ENCODE data around the gene RPL27A. TPM values are rescaled to one million over a fixed set of nuclear protein-coding genes. Genes with fewer than 3 reads are reported as not detected.
A peak's percentile ranks its signal among the peaks of the same experiment; 100 is the strongest.

Gene RPL27A
- total RNA-seq, 1 donor from 2014 or later: 1,116 TPM

- H3K27ac ChIP-seq: no peak overlapping the region
- Mint-ChIP-seq H3K36me3 (peaks cover 33% of the 10 kb centered on the region), H3K4me3 (no peak overlapping the region), H3K27me3 (ENCODE audit: insufficient read depth, low read depth) (peaks cover 7% of the 10 kb centered on the region), H3K4me1 (peaks cover 41% of the 10 kb centered on the region), H3K9me3 (no peaks in the 10 kb centered on the region), H3K27ac (no peak overlapping the region)
- no peaks in the 10 kb centered on the region for H3K9me3 ChIP-seq (ENCODE audit: low read depth)
- no peaks in the 10 kb centered on the region for H3K79me2 ChIP-seq (ENCODE audit: low read depth)
- no peak overlapping the region for H3K4me3 ChIP-seq
- H3K27me3 ChIP-seq: no peaks in the 10 kb centered on the region
- H4K20me1 ChIP-seq (ENCODE audit: low read depth): no peaks in the 10 kb centered on the region
- H2AFZ ChIP-seq (replicated peaks): no peak overlapping the region
- no peak overlapping the region for H3K4me2 ChIP-seq
- H3K9ac ChIP-seq: no peak overlapping the region
- TF ChIP-seq EZH2 (IDR thresholded peaks at IDR 0.05) (no peak), EZH2phosphoT487 (IDR thresholded peaks at IDR 0.05) (no peak)
- TF ChIP-seq, protein P1, sequence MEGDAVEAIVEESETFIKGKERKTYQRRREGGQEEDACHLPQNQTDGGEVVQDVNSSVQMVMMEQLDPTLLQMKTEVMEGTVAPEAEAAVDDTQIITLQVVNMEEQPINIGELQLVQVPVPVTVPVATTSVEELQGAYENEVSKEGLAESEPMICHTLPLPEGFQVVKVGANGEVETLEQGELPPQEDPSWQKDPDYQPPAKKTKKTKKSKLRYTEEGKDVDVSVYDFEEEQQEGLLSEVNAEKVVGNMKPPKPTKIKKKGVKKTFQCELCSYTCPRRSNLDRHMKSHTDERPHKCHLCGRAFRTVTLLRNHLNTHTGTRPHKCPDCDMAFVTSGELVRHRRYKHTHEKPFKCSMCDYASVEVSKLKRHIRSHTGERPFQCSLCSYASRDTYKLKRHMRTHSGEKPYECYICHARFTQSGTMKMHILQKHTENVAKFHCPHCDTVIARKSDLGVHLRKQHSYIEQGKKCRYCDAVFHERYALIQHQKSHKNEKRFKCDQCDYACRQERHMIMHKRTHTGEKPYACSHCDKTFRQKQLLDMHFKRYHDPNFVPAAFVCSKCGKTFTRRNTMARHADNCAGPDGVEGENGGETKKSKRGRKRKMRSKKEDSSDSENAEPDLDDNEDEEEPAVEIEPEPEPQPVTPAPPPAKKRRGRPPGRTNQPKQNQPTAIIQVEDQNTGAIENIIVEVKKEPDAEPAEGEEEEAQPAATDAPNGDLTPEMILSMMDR (IDR thresholded peaks at IDR 0.05): no peak
- no peak for DNase-seq (ENCODE audit: low spot score)
- H3F3A ChIP-seq (ENCODE audit: low read depth): no peaks in the 10 kb centered on the region
- H3K36me3 ChIP-seq: no peaks in the 10 kb centered on the region
- H3K4me1 ChIP-seq: no peaks in the 10 kb centered on the region
Measured at GRCh38 chr11:8731647-8732323, 49.2 kb downstream of the RPL27A start.

DNA sequence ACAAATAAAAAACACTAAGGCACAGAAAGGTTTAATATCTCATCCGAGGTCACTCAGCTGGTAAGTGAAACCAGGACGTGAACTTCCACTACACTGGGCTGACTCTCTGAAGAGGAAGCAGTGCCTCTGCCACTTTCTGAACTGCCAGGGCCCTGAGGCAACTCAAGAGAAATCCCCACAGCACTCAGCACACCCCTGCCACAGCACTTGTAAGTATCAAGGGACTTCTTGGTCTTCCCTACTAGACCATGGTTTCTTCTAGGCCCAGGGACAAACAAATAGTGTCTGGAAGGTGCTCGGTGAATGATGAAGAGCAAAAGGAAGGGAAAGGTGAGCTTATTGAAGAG, 49.7 kb downstream of the RPL27A start:
- Histone ChIP-seq H3K4me2 (no peak overlapping the region), H3K4me1 (no peaks in the 10 kb centered on the region), H3K27me3 (no peaks in the 10 kb centered on the region), H3K9me3 (ENCODE audit: low read depth) (no peaks in the 10 kb centered on the region), H3F3A (ENCODE audit: low read depth) (no peaks in the 10 kb centered on the region), H3K9ac (no peak overlapping the region), H3K27ac (no peak overlapping the region), H3K36me3 (no peaks in the 10 kb centered on the region), H4K20me1 (ENCODE audit: low read depth) (no peaks in the 10 kb centered on the region), H3K4me3 (no peak overlapping the region), H3K79me2 (ENCODE audit: low read depth) (no peaks in the 10 kb centered on the region), H2AFZ (replicated peaks) (no peak overlapping the region)
- Mint-ChIP-seq H3K9me3 (no peaks in the 10 kb centered on the region), H3K27ac (no peak overlapping the region), H3K36me3 (peaks cover 29% of the 10 kb centered on the region), H3K4me3 (no peak overlapping the region), H3K4me1 (peaks cover 39% of the 10 kb centered on the region), H3K27me3 (ENCODE audit: insufficient read depth, low read depth) (peaks cover 7% of the 10 kb centered on the region)
- TF ChIP-seq EZH2phosphoT487 (IDR thresholded peaks at IDR 0.05) (no peak), EZH2 (IDR thresholded peaks at IDR 0.05) (no peak)
- TF ChIP-seq, protein P1 (IDR thresholded peaks at IDR 0.05): no peak
- no peak for DNase-seq (ENCODE audit: low spot score)

DNA sequence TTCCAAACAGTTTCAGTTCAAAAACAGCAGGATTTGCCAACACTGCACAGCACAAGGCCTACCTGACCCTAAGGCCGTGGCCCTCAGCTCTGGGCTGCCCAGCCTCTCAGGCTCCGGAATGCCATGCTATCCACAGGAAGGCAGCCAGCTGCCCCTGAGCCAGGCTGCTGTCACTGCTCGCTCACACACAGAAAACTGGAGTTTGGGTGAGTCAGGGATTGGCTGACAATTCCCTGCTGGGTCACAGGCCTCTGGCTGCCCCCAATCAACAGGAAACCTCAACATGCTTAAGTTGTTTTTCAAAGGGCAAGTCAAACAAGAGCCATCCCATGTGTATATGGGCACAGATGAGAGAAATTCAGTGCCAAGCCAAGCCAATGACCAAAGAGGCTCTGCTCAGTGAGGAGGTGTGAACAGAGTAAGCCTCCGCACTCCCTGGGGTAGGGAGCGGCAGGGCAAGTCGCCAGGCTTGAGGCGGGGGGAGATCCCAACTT, 50.2 kb downstream of the RPL27A start:
- Mint-ChIP-seq H3K27me3 (ENCODE audit: insufficient read depth, low read depth) (peaks cover 7% of the 10 kb centered on the region), H3K9me3 (no peaks in the 10 kb centered on the region), H3K4me3 (no peak overlapping the region), H3K27ac (no peak overlapping the region), H3K36me3 (peaks cover 25% of the 10 kb centered on the region), H3K4me1 (peaks cover 35% of the 10 kb centered on the region)
- Histone ChIP-seq H3F3A (ENCODE audit: low read depth) (no peaks in the 10 kb centered on the region), H3K4me1 (no peaks in the 10 kb centered on the region), H2AFZ (replicated peaks) (no peak overlapping the region), H3K27ac (no peak overlapping the region), H3K9me3 (ENCODE audit: low read depth) (no peaks in the 10 kb centered on the region), H4K20me1 (ENCODE audit: low read depth) (no peaks in the 10 kb centered on the region), H3K9ac (peak overlapping the region; percentile 42), H3K4me3 (no peak overlapping the region), H3K36me3 (no peaks in the 10 kb centered on the region), H3K79me2 (ENCODE audit: low read depth) (no peaks in the 10 kb centered on the region), H3K27me3 (no peaks in the 10 kb centered on the region), H3K4me2 (no peak overlapping the region)
- TF ChIP-seq, protein P1 (IDR thresholded peaks at IDR 0.05): no peak
- DNase-seq (ENCODE audit: low spot score): no peak

Measured in neural progenitor cell (in vitro differentiated cells).